Measurements from ENCODE around the gene NGFR.
A peak's percentile ranks its signal among the peaks of the same experiment; 100 is the strongest.
"Not testable (repeated sequence)": the region's sequence is repeated elsewhere in the genome, so short reads cannot be mapped to it uniquely, and the experiment has no call there.

The NGFR gene

DNA sequence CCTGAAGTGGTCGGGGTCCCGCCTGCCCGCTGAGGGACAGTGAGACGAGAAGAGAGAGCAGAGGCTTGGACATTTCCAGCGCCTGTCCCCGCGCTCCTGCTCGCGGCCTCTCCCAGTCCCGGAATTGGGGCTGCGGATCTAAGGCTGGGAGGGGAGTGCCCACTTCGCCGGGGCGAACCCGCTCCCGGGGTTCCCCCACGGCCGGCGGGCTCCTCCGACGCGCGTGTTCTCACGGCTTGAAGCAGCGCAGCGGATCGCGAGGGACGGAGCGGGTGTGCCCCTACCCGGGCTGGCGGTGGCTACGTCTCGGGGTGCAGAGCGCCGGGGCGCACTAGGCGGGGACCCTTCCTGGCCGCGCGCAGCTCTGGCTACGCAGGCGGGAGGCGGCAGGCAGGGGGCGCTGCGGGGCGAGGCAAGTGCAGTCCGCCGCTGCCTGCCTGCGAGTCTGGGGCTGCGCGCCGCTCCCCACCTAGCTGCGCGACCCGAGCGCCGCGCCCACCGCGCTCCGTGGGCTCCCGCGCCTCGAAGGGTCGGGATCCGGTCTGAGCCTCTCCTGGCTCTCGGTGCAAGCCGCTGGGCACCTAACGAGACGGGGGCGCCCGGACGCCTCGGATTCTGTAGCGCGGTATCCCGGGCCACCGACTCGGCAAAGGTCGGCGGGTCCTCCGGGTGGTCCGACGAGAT, 1.2 kb downstream of the NGFR start:
- DNase-seq (ENCODE audit: low spot score) = peak; percentile 38

DNA sequence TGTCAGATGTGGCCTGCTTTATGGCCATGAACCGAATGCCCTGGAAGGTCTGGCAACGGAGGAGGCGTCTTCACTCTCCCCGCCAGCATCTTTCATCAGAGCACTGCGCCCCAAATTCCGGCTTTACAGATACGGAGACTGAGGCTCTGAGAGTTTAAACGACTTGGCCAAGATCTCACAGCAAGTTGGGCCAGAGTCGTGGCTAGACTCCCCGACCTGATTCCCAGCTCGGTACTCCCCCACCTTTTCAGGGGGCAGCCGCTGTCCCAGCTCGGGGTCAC, 1.7 kb downstream of the NGFR start:
- no peak for DNase-seq (ENCODE audit: low spot score)

DNA sequence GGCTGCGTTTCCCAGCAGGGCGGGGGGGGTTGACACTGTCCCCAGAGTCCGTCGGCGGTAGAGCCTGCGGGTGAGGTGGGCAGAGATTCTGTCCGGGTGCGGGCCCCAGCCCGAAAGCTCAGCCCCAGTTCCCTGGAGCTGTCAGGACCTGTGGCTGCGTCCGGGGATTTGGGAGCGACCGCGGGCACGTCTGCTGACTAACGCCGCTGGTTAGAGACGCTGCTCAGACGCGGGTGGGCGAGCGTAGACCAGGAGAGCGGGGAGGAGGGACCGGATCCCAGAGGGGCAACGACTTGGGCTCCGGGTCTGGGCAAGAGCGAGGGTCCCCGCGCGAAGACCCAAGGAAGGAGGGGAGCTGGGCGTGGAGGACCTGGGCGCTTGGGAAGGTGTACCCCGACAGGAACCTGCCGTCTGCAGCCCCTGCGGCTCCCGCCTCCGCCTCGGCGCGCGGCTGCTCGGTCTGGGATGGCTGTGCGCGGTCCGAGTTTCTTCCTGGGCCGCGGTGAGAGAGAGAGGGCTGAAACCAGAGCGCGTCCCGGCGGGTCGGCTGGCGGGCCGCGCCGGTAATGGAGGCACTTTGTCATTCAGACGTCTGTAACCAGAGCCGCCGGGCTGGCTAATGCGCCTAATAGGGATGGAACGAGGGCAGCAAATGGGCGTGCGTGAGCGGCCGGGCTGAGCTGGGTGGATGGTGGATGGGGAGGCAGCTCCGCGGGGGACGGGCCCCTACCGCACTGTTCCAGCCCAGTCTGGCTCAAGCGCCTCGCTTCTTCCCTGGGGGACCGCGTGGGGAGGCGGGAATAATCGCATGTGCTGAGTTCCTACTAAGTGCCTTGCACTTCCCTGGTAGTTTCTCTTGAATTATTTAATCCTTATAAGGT, 2.3 kb downstream of the NGFR start:
- no peak for DNase-seq (ENCODE audit: low spot score)

DNA sequence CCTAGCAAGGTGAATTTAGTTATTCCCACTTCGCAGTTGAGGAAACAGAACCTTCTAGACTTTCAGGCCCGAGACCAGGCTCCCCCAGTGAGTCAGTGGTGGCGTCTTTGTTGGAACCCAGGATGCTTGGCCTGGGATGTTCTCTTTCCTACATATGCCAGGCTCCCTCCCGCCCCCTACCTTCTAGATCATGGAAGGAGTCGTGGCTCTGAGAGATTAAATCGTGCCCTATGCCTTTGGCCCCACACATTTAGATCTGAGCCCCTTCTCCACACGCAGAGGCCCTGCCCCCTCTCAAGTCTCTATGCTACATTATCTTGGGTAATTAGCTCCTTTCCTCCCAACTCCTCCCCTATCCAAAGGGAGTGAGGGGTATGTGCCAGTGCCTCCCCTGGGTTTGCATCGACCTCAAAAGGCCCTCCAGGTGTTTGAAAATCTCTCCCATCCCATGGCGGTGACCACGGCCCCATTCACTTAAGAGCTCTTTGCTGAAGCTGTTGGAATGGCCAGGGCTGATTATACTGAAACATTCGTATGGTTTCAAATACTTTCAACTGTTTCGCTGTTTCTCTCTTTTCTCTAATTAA, 3.0 kb downstream of the NGFR start:
- DNase-seq (ENCODE audit: low spot score) = no peak

DNA sequence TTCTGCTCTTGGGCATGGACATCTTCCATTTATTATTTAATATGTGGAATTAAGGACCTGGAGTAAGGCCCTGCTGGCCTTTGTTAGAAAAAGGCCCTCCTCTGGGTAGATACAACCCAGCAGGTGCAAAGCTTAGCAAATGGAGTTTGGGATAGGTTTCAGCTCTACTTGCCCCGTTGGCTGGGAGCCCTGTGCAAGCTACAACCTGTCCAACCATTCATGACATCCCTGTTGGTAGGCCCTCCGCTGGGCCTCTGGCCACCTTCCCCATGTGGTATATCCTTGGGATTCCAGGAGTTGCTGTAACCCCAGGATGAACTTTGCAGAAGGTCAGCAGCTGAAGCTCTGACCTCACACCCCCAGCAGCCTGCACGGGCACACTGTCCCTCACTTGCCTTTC, 6.4 kb downstream of the NGFR start:
- no peak for DNase-seq (ENCODE audit: low spot score)

DNA sequence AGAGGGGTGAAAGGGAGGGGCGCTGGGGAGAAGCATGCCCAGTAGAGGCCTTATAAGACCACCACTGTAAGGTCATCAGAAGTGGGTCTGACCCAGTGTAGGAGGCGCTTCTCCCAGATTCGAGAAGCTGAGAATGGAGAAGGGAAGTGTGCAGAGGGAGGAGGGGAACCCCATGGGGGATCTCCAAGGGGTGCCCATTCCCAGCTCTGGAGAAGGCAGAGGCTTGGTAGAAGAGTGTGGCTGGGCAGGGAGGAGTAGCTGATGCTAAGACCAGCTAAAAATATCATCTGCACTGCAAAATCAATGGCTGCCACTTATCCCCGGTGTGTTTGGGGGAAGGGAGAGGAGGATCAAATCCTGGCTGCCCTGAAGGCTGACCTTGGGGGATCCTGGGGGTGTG, 7.2 kb downstream of the NGFR start:
- no peak for DNase-seq (ENCODE audit: low spot score)

DNA sequence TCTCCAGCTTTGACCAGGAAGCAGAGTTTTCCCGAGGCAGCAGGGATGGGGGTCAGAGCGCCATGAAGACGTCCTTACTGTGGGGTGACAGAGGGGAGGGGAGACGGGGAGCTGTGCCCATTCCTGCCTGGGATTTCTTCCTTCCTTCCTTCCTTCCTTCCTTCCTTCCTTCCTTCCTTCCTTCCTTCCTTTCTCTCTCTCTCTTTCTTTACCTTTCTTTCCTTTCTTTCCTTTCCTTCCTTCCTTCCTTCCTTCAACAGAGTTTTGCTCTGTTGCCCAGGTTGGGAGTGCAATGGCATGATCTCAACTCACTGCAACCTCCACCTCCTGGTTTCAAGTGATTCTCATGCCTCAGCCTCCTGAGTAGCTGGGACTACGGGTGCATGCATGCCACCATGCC, 7.6 kb downstream of the NGFR start:
- not testable (repeated sequence) for DNase-seq (ENCODE audit: low spot score)

DNA sequence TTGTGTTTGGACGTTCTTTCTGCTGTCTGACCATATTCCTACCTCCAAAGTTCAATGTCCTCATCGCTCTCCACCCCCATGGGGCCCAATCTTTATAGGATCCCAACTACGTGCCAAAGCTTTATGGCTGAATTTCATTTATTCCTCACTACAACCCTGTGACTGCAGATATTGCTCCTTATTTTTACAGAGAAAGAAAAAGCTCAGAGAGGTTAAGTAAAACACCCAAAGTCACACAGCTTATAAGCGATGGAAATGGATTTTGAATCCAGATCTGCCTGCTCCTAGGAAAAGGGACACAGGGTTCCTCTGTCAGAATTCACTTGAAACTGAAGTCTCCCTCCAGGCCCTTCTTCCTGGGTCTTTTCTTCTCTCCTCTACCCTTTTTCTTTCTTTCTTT, 9.3 kb downstream of the NGFR start:
- no peak for DNase-seq (ENCODE audit: low spot score)

DNA sequence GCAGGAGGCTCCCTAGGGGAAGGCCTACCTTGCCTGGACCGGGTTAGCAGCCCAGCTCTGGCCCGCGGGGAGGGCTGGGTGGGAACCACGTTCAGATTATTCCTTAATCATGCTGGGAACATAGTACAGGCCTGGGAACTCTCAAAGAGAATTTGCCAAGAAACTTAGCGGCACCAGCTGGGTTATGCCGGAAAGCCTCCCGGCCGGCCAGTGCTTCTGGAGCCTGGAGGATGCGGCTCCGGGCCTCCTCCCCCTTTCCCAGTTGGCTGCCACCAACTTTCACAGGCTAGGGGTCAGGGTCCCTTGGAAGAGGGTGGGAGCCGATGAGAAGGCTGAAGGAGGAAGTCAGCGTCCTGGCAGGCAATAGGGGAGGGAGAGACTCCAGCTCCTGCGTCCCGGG, 10.8 kb downstream of the NGFR start:
- no peak for DNase-seq (ENCODE audit: low spot score)

DNA sequence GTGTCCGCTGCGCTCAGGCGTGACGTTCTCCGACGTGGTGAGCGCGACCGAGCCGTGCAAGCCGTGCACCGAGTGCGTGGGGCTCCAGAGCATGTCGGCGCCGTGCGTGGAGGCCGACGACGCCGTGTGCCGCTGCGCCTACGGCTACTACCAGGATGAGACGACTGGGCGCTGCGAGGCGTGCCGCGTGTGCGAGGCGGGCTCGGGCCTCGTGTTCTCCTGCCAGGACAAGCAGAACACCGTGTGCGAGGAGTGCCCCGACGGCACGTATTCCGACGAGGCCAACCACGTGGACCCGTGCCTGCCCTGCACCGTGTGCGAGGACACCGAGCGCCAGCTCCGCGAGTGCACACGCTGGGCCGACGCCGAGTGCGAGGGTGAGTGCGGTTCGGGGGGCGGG, 11.2 kb downstream of the NGFR start:
- no peak for DNase-seq (ENCODE audit: low spot score)

DNA sequence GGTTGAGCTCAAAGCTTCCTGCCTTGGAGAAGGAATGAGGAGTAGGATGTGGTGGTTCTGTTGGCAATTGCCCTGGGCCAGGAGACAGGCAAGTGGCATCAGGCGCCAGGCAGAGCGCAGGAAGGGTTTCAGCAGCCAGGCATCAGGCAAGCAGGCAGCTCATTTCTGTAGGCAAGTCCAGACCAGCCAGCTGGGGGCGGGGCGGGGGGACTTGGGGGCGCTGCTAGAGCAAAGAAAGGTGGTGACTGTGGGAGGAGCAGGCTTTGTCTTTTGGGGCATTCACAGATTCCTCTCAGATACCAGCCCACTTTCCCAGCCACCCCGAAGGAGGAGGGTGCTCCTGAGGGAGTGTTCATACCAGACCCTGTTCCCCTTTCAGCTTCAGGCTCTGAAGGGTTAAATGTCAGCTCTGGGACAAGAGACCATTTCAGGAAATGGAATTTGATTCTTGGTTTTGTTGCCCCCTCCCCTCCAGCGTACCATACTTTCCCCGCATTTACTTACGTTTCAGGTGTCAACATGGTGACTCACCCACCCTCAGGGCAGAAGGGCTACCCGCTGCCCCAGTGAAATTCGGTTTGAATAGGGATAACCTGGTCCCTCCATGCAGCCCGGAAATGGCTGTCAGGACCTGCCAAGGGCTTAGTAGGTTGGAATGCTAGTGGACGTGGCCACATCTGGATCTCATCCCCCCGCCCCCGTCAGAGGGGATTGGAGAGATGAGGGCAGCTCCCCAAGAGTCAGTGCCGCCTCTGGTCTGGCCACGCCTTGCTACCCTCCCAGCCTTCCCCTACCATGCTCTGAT, 13.2 kb downstream of the NGFR start:
- no peak for DNase-seq (ENCODE audit: low spot score)

DNA sequence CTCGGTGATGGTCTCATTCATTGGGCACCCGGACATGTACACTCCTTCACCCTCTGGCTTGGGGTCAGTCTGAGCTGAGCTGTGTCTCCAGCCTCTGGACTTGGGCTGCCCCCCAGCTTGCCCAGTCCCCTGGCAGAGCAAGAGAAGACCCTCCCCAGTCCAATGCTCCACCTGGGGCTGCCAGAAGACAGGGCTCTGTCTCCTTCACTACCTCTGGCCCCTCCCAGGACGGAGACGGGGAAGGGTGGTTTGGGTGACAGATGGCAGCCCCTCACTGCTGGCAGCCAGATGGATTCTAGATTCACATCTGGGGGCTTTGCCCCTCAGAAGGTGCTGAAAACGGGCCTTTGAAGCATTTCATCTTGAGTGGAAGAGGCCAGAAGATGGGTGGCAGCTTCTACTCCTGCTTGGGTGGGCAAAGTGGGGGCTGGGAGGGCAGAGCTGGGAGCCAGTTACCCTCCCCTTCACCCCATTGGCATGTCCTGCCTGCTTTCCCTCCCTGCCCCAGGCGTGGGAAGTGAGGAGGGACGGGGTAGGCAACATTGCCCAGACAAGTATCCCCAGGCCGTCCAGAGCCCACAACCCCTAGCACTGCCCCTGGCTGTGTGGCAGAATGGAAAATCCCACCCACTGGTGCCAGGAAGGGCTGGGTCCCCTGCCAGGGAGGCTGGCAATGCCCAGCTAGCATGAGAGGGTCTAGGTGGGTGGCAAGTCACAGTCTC, 13.9 kb downstream of the NGFR start:
- no peak for DNase-seq (ENCODE audit: low spot score)

DNA sequence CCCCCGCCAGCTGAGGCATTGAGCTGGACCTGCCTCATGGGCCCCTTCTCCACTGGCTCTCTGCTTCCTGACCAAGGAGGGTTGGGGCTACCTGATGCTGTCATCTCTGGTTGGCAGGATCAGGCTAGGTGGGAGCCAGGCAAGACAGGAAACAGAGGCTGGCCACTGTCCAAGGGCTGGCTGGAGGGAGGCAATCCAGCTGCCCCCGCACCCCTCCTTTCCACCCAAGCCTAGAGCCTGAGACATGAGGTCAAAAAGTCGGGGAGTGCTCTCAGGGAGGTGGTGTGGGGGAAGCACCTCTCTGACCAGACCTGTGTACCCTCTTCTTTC, 14.5 kb downstream of the NGFR start:
- DNase-seq (ENCODE audit: low spot score) = no peak

DNA sequence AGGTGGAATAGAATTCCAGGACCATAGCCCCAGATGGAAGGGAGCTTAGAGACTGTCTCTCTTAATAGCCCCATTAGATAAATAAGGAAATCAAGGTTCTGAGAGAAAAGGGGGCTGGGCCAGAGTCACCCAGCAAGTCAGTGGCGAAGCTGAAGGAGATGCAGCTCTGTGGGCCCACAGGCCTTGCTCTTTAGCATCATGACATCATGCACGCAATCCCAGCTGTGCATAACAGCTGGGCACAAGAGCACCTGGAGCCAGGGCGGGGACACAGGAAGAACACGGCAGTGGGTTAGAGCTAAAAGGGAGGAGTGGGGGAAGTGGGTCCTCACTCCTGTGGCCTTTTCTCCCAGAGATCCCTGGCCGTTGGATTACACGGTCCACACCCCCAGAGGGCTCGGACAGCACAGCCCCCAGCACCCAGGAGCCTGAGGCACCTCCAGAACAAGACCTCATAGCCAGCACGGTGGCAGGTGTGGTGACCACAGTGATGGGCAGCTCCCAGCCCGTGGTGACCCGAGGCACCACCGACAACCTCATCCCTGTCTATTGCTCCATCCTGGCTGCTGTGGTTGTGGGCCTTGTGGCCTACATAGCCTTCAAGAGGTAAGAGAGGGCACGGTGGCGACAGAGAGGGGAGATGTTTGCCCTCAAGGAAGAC, 15.1 kb downstream of the NGFR start:
- DNase-seq (ENCODE audit: low spot score) = no peak

DNA sequence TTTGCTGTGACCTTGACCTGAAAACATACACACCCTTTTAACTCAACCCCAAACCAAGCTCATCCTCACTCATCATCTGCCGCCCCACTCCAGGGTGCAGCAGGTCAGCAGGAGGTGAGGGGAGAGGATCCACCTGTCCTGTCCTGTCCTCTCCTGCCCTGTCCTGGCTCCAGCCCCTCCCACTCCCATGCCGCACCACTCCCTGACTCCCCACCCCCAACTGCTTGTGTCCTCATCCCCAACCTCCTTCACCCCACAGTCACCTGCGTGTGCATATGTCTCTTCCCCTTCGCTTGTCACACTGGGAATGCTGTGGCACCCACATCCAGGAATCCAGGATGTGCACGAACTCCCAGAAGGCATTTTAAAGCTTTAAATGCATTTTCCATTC, 15.6 kb downstream of the NGFR start:
- DNase-seq (ENCODE audit: low spot score) = no peak

DNA sequence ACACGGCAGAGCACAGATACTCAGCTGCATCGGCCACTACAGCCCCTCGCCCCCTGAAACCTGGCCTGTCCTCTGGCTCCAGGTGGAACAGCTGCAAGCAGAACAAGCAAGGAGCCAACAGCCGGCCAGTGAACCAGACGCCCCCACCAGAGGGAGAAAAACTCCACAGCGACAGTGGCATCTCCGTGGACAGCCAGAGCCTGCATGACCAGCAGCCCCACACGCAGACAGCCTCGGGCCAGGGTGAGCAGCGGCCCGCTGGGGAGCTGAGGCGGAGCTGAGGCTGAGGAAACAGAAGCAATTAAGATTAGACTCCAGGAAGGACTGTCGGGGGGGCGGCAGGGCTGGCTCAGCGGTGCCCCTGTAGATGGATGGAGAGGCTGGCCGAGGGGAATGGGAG, 16.7 kb downstream of the NGFR start:
- no peak for DNase-seq (ENCODE audit: low spot score)

DNA sequence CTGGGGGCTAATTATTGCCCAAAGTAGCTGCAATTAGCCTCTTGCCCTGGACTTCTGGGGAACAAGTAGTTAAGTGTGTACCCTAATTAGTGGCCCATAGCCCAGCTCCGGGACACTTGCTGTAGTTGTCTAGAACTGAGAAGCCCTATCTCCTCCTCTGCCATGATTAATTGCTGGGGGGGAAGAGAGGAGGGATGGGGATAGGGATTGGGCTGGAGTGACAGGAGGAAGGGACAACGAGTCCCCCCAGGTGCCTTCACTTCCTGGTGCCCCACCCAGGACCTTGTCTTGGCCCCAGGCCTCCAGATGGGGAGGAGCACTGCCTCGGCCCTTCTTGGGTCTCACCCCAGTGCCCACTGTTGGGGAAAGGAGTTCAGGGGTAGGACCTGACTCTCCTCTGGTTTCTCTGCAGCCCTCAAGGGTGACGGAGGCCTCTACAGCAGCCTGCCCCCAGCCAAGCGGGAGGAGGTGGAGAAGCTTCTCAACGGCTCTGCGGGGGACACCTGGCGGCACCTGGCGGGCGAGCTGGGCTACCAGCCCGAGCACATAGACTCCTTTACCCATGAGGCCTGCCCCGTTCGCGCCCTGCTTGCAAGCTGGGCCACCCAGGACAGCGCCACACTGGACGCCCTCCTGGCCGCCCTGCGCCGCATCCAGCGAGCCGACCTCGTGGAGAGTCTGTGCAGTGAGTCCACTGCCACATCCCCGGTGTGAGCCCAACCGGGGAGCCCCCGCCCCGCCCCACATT, 17.4 kb downstream of the NGFR start:
- DNase-seq (ENCODE audit: low spot score) = no peak

DNA sequence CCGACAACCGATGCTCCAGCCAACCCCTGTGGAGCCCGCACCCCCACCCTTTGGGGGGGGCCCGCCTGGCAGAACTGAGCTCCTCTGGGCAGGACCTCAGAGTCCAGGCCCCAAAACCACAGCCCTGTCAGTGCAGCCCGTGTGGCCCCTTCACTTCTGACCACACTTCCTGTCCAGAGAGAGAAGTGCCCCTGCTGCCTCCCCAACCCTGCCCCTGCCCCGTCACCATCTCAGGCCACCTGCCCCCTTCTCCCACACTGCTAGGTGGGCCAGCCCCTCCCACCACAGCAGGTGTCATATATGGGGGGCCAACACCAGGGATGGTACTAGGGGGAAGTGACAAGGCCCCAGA, 17.9 kb downstream of the NGFR start:
- no peak for DNase-seq (ENCODE audit: low spot score)

DNA sequence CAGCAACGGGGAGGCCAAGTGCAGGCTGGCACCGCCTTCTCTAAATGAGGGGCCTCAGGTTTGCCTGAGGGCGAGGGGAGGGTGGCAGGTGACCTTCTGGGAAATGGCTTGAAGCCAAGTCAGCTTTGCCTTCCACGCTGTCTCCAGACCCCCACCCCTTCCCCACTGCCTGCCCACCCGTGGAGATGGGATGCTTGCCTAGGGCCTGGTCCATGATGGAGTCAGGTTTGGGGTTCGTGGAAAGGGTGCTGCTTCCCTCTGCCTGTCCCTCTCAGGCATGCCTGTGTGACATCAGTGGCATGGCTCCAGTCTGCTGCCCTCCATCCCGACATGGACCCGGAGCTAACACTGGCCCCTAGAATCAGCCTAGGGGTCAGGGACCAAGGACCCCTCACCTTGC, 18.5 kb downstream of the NGFR start:
- DNase-seq (ENCODE audit: low spot score) = no peak

DNA sequence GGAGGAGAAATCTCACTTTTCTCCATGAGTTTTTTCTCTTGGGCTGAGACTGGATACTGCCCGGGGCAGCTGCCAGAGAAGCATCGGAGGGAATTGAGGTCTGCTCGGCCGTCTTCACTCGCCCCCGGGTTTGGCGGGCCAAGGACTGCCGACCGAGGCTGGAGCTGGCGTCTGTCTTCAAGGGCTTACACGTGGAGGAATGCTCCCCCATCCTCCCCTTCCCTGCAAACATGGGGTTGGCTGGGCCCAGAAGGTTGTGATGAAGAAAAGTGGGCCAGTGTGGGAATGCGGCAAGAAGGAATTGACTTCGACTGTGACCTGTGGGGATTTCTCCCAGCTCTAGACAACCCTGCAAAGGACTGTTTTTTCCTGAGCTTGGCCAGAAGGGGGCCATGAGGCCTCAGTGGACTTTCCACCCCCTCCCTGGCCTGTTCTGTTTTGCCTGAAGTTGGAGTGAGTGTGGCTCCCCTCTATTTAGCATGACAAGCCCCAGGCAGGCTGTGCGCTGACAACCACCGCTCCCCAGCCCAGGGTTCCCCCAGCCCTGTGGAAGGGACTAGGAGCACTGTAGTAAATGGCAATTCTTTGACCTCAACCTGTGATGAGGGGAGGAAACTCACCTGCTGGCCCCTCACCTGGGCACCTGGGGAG, 19.1 kb downstream of the NGFR start:
- no peak for DNase-seq (ENCODE audit: low spot score)

Measured in COLO829 (cell line).